Measurements from ENCODE around the gene AVEN.

The AVEN gene

GRCh38 chr15:33923446-33923845 lies 115.6 kb downstream of the AVEN start:
- no peak for TF ChIP-seq CTCF (IDR thresholded peaks at IDR 0.05)

- no peak for TF ChIP-seq CTCF (IDR thresholded peaks at IDR 0.05)
These were observed 123.2 kb downstream of the AVEN start for GRCh38 chr15:33915571-33916407.

- TF ChIP-seq CTCF (IDR thresholded peaks at IDR 0.05) = no peak
These were observed 125.5 kb downstream of the AVEN start for GRCh38 chr15:33913459-33913858.

GRCh38 chr15:33912326-33912725 lies 126.7 kb downstream of the AVEN start:
- TF ChIP-seq CTCF (IDR thresholded peaks at IDR 0.05) = no peak

- no peak for TF ChIP-seq CTCF (IDR thresholded peaks at IDR 0.05)
These were observed 128.3 kb downstream of the AVEN start for GRCh38 chr15:33910741-33911140.

GRCh38 chr15:33908406-33908805 lies 130.6 kb downstream of the AVEN start:
- TF ChIP-seq CTCF (IDR thresholded peaks at IDR 0.05) = no peak

- TF ChIP-seq CTCF (IDR thresholded peaks at IDR 0.05) = no peak
These were observed 131.7 kb downstream of the AVEN start for GRCh38 chr15:33907326-33907725.
